AG04449 (cell line): ENCODE data around the gene TRERF1.
"Not testable (repeated sequence)": the region's sequence is repeated elsewhere in the genome, so short reads cannot be mapped to it uniquely, and the experiment has no call there.

Experiments
- CTCF ChIA-PET: fragments of 350-600 bp; formaldehyde crosslinking; extraction: SDS; loops from one replicate; lab custom pipeline; 2021; ENCODE audit warnings: antibody characterized with exemption; lab: Yijun Ruan, JAX
- POLR2A ChIA-PET: fragments of 400-600, 350-600 bp; formaldehyde crosslinking; extraction: SDS; loops from one replicate; lab custom pipeline; 2020; ENCODE audit warnings: antibody characterized with exemption, inconsistent platforms; lab: Yijun Ruan, JAX
- DNase-seq: peaks from one replicate; pipeline ENCODE4 v3.0.0-alpha.2; 2010; ENCODE audit warnings: low read depth, low spot score
- H3K4me3 ChIP-seq: 2 replicates; pipeline ENCODE4 v1.5.1; 2011; ENCODE audit warnings: low read depth, mild to moderate bottlenecking, control low read depth, low read length
- TF ChIP-seq, protein P1 (sequence below): IDR thresholded peaks from one replicate; pipeline ENCODE4 v1.5.1; 2011; ENCODE audit warnings: mild to moderate bottlenecking, moderate library complexity, low read length, control low read depth, inconsistent platforms; ENCODE audit not compliant: insufficient read depth; ENCODE audit errors: missing control alignments

TRERF1 gene

DNA sequence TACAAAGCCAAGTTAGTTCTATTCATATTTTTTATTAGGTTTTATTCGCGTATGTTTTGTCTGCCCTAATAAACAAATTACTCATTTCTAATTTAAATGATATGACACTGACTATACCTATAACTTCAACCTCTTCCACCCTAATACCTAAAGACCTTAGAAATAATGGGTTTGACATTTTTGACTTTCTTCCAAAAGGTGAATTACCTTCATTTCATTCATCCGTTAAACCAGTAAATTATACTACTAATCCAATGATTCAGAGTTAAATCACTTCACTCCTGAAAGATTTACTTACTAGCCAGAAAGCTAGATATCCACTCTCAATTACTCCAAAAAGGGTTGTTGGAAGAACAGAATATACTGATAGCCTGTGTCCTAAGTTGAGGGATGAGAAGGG, 239.3 kb downstream of the TRERF1 start:
- DNase-seq: no peak
- ChIA-PET CTCF (interaction anchor here (0.9 to 6.9 kb wide), 11 partner anchors 8 to 354 kb away, joined by 3 to 178 read pairs (median 5); no protein-coding TSS in a partner anchor), POLR2A (no interaction called here)
- TF ChIP-seq, protein P1, sequence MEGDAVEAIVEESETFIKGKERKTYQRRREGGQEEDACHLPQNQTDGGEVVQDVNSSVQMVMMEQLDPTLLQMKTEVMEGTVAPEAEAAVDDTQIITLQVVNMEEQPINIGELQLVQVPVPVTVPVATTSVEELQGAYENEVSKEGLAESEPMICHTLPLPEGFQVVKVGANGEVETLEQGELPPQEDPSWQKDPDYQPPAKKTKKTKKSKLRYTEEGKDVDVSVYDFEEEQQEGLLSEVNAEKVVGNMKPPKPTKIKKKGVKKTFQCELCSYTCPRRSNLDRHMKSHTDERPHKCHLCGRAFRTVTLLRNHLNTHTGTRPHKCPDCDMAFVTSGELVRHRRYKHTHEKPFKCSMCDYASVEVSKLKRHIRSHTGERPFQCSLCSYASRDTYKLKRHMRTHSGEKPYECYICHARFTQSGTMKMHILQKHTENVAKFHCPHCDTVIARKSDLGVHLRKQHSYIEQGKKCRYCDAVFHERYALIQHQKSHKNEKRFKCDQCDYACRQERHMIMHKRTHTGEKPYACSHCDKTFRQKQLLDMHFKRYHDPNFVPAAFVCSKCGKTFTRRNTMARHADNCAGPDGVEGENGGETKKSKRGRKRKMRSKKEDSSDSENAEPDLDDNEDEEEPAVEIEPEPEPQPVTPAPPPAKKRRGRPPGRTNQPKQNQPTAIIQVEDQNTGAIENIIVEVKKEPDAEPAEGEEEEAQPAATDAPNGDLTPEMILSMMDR: no peak
- H3K4me3 ChIP-seq: no peak overlapping the region

DNA sequence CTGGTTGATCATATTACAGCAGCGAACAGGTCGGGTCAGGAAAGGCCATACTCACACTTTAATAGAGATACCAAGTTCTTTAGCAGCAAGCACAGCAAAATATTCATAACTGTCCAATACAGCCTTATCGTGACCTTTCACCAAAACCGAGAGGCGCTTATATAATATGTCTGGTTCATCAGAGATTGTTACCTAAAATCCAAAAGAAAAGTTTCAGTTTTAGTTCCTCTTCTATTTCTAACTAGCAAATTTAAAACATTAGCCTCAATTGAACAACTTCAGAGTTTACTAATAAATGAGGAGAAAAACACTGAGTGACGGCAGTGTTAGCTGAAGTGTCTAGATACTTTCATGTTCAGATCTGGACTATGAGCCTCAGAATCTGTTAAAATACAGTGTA, 240.0 kb downstream of the TRERF1 start:
- POLR2A ChIA-PET: no interaction called here
- TF ChIP-seq, protein P1: no peak
- CTCF ChIA-PET: interaction anchor here (1.0 to 6.9 kb wide), 8 partner anchors 7 to 335 kb away, joined by 3 to 178 read pairs (median 54); no protein-coding TSS in a partner anchor
- DNase-seq: no peak
- no peak overlapping the region for H3K4me3 ChIP-seq

DNA sequence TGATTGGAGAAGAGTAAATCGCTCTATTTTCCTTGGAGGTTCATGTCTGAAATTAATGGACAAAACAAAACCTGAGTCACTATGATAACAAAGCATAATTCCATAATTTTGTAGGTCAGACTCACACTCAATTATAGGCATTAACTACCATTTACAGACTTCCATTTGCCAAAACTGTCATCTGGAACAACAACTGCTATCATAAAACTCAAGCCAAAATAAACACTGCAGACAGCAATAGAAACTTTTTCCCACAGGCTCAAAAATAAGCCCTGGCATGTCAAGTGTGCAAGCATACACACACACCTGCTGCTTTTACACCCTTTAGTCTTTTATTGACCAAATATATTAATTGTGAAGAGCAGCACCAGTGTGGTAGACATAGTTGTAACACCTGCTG, 241.2 kb downstream of the TRERF1 start:
- ChIA-PET CTCF (interaction anchor here (1.1 to 2.1 kb wide), 3 partner anchors 42 to 337 kb away, joined by 4 to 8 read pairs (median 5); partner anchors contain the start of genes BYSL and MED20), POLR2A (no interaction called here)
- no peak for DNase-seq
- H3K4me3 ChIP-seq: no peak overlapping the region
- TF ChIP-seq, protein P1: no peak

DNA sequence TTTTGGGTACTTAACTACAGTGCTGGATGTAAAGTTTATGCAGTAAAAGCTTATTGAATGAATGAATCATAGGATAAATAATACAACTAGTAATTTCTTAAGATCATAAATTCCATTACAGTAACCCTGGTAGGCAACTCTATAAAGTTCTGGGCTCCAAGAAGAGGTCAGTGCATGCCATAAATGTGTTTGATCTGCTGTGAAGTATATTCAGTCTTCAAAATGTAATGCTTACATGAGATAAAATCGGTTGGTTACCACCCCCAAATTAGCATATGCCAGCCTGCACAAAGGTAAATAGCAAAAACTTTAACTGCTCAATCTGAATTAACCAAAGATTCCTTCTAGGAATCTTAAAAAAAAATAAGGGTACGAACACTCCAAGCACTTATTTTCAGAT, 244.2 kb downstream of the TRERF1 start:
- DNase-seq, POLR2A ChIA-PET, H3K4me3 ChIP-seq: not testable (repeated sequence)
- CTCF ChIA-PET: interaction anchor here (6.6 kb wide), 1 partner anchor 7 kb away, joined by 83 read pairs; no protein-coding TSS in a partner anchor

DNA sequence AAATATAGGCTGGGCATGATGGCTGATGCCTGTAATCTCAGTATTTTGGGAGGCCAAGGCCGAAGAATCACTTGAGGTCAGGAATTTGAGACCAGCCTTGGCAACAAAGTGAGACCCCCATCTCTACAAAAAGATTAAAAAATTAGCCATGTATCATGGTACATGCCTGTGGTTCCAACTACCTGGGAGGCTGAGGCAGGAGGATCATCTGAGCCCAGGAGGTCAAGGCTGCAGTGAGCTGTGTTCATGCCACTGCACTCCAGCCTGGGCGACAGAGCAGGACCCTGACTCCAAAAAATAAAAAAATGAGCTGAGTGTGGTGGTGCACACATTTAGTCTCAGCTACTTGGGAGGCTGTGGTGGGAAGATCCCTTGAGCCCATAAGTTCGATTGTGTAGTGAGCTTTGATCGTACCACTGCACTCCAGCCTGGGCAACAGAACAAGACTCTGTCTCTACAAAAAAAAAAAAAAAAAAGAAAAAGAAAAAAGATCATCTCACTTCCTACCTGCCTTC, 246.9 kb downstream of the TRERF1 start:
- ChIA-PET CTCF (interaction anchor here (0.6 to 6.6 kb wide), 3 partner anchors 10 to 289 kb away, joined by 3 to 83 read pairs (median 3); no protein-coding TSS in a partner anchor), POLR2A (no interaction called here)
- TF ChIP-seq, protein P1: no peak
- no peak overlapping the region for H3K4me3 ChIP-seq
- no peak for DNase-seq

DNA sequence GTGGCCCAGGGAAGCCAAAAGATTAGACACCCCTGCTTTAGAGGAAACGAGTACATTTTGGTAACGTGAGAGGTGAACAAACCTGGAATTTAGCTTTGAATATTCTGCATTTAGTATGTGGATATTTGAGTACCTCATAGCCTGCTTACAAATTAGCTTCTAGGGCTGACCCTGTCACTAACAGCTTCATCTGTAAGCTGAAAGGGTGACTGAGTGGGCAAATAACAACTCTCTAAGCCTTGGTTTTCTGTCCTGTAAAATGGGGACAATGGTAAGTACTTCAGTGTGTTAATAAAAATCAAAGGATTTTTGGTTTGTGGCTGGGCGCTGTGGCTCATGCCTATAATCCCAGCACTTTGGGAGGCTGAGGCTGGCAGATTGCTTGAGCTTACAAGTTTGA, 248.5 kb downstream of the TRERF1 start:
- H3K4me3 ChIP-seq: no peak overlapping the region
- no peak for DNase-seq
- ChIA-PET CTCF (interaction anchor here (0.9 to 6.6 kb wide), 8 partner anchors 10 to 520 kb away, joined by 3 to 83 read pairs (median 4); partner anchors contain the start of gene TOMM6), POLR2A (interaction anchor here (0.9 kb wide), 1 partner anchor 9 kb away, joined by 3 read pairs; no protein-coding TSS in a partner anchor)
- TF ChIP-seq, protein P1: no peak

DNA sequence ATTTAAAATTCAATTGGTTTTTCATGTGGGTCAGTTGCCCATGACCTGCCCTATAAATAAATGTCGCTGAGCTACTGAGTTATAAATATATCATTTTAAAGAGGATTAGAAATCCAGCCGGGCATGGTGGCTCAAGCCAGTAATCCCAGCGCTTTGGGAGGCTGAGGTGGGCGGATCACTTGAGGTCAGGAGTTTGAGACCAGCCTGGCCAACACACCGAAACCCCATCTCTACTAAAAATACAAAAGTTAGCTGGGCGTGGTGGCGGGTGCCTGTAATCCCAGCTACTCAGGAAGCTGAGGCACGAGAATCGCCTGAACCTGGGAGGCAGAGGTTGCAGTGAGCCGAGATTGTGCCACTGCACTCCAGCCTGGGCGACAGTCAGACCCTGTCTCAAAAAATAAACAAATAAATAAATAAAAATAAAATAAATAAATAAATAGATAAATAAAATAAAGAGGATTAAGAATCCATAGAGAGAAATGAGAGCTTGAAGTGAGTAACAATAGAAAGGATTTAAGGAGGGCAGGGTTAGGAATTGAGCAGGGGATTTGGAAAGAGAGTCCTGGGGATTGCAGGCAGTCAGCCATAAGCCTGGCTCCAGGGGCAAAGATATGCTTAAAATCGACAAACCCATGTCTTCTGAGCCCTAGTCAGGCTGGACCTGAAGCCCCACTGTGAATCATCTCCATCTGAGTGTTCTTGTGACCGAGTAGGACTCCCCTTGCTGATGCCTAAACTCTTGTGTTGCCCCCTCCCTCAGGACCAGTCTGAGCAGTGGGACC, 249.4 kb downstream of the TRERF1 start:
- not testable (repeated sequence) for DNase-seq, H3K4me3 ChIP-seq
- ChIA-PET CTCF (interaction anchor here (0.6 to 6.6 kb wide), 8 partner anchors 9 to 519 kb away, joined by 3 to 83 read pairs (median 3); partner anchors contain the start of gene TOMM6), POLR2A (interaction anchor here (0.9 kb wide), 1 partner anchor 8 kb away, joined by 3 read pairs; no protein-coding TSS in a partner anchor)
